ENCODE data around the gene BAHCC1. TPM values are rescaled to one million over a fixed set of nuclear protein-coding genes. Genes with fewer than 3 reads are reported as not detected.

BAHCC1 gene
- polyA plus RNA-seq, 5 donors, result 14.1 to 27.2 (median 20.0) TPM

DNA sequence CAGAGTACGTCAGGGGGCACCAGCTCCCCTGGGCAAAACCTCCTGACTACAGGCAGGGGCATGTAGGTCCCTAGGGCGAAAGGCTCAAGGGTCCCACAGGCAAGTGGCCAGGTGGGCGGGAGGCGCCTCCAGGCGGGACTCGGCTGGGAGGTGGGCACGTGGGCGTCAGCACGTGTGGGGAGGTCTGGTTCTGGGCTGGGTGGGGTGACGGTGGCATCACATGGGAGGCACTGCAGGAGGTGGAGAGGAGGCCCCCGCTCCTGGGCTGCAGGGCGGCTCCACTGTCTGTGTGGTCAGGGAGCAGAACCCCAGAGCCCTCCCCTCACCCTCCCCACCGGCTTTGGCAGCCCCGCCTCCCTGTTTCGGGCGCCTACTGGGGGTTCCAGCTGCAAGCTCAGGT is 64.6 kb downstream of the BAHCC1 start:
- DNase-seq, result no peak

GRCh38 chr17:81460856-81461460 is 65.7 kb downstream of the BAHCC1 start:
- DNase-seq, result no peak

DNA sequence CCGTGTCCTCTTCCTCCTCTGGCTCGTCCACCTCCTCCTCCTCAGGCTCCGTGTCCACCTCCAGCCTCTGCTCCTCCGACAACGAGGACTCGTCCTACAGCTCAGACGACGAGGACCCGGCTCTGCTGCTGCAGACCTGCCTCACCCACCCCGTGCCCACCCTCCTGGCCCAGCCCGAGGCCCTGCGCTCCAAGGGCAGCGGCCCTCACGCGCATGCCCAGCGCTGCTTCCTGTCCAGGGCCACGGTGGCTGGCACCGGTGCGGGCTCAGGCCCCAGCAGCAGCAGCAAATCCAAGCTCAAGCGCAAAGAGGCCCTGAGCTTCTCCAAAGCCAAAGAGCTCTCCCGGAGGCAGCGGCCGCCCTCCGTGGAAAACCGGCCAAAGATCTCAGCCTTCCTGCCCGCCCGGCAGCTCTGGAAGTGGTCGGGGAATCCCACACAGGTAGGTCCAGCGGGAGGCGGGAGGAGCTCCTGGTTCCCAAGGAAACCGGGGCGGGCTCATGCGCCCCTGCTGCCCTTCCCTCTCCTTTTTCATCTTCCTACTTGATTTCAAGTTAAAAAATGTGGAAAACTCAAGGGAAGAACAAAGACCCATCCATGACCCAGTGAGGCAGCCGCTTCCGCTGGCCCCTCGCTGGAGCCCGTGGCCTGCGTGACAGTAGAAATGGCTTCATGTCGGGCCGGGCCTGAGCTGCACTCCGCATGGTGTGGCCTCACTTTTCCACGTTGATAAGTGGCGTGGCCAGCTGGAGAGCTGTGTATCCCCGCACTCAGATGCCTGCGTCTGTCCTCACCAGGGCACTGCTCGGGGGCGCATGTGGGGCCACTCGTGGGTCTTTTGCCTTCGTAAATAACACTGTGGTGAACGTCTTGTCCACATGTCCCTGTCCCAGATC is 66.6 kb downstream of the BAHCC1 start:
- no peak for DNase-seq

GRCh38 chr17:81462506-81463125 is 67.4 kb downstream of the BAHCC1 start:
- DNase-seq, result no peak

DNA sequence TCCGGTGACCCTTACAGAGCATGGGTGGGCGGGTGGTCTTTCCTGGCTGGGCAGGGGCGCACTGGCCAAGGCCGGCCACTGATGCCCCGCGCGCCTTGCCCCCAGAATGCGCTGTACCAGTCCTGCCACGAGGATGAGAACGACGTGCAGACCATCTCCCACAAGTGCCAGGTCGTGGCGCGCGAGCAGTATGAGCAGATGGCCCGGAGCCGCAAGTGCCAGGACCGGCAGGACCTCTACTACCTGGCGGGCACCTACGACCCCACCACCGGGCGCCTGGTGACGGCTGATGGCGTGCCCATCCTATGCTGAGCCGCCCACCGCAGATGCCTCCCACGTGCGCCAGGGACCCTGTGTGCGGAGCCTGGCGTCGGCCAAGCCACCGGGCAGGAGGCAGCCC is 68.2 kb downstream of the BAHCC1 start:
- no peak for DNase-seq

- DNase-seq, result no peak
Measured at GRCh38 chr17:81464586-81464985, 69.3 kb downstream of the BAHCC1 start.

DNA sequence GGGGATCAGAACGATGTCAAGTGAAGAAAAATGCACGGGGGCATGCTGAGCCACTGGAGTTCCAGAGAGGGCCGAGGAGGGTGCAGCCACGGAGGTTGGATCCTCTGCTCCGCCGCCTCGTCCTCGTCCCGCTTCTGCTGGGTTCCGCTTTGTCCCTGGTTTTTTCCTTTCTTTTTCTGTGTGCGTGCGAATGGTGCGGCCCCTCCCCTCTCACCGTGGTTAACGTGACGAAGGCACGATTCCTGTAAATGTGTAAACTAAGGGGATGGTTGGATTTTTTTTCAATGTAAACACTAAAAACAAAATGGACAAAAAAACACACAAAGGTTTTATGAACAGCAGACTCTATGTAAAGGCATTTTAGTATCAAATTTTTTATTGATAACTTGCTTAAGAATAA is 70.7 kb downstream of the BAHCC1 start:
- DNase-seq, result no peak

DNA sequence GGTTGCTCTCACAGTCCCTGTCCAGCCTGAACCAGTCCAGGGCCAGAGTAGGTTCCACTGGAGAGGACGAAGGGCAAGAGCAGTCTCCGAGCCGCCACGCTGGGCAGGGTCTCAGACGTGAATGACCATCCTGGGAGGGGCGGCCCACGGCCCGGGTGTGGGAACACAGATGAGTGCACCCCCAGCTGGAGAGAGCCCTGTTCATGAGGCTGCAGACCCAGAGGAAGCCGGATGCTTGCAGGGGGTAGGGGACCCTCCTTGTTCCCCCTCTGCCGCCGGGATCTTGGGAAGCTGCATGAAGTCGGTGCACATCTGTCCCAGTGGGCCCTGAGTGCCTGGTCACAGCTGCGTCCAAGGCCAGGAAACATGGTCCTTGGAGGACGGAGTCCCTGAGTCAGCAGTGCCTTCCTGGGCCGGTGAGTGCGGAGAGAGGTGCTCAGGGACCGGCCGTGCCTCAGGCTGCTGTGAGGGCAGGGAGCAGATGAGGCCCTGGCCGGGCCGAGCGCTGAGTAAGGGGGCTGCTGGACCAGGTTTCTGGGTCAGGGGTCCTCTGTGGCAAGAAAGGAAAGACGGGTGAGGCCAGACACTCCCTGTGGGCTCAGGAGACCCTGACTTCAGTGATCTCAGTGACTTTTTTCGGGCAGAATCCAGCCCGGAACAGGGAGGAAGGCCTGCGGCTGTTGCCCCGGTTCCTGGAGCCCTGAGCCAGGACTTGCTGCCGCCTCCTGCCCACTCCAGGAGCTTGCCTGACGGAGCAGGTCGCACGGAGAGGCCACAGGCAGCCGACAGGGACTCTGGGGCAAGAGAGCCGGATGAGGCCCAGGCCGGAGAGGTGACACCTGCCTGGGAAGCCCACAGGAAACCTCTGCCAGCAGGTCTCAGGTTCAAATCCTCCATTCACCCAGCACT is 71.6 kb downstream of the BAHCC1 start:
- no peak for DNase-seq

GRCh38 chr17:81468111-81468769 is 73.0 kb downstream of the BAHCC1 start:
- no peak for DNase-seq

DNA sequence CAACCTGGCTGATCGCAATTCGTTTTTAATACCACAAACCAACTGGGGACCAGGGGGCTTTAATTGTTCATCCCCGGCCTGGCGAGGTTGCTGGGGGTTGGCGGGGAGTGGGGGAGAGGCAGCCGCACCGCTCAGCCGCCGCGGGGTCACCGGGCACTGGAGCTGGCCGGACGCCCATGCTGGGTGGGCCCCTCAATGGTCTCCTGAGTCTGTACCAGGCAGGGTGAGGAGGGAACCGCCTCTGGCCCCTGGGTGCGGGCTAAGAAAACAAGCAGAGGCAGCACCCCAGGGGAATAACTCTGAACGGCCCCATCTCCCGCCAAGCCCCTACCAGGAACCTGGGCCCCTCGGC is 73.5 kb downstream of the BAHCC1 start:
- no peak for DNase-seq

DNA sequence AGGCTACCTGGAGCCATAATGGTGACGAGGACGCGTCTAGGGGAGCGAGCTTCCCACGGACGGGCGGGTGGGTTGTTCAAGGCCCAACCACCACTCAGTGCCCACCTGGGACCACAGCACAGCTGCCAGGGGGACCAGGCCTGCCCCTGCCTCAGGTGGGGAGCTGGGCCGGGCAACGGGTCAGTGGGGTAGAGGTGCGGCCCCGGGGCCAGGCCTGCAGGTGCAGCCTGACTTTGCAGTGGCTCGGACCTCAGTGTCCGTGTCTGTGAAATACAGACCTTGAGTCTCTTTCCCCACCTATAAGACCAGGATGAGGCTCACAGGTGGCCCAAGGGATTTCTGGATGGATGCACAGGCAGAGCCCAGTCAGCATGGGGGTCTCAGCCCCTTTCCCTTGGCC is 74.0 kb downstream of the BAHCC1 start:
- no peak for DNase-seq

GRCh38 chr17:81470270-81470943 is 75.2 kb downstream of the BAHCC1 start:
- DNase-seq, result no peak

- no peak for DNase-seq
Measured at GRCh38 chr17:81470944-81471817, 75.9 kb downstream of the BAHCC1 start.

GRCh38 chr17:81471818-81472456 is 76.7 kb downstream of the BAHCC1 start:
- no peak for DNase-seq

- DNase-seq, result no peak
Measured at GRCh38 chr17:81473019-81473418, 77.8 kb downstream of the BAHCC1 start.

GRCh38 chr17:81474958-81475357 is 79.7 kb downstream of the BAHCC1 start:
- DNase-seq, result no peak

- DNase-seq, result no peak
Measured at GRCh38 chr17:81476097-81476496, 80.8 kb downstream of the BAHCC1 start.

DNA sequence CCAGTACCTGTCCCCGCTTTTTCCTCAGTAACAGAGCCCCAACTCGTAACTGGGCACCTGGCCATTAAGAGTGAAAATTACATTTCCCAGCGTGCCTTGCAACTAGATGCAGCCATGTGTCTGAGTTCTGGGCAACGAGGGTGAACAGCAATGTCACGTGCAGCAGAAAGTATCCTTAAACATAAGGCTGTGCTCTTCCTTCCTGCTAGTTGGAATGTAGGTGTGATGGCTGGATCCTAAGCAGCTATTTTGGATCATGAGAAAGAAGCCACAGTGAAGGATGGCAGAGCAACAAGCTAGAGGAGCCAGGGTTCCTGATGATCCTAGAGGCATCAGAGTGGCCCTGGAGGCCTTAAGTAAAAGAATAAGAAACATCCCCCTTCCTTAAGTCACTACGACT is 81.4 kb downstream of the BAHCC1 start:
- DNase-seq, result no peak

- no peak for DNase-seq
Measured at GRCh38 chr17:81477173-81477572, 81.9 kb downstream of the BAHCC1 start.

Measured in right lung (tissue), 5 donors.